Endodermal cell (in vitro differentiated cells): ENCODE measurements around the gene PWWP2B. TPM values are rescaled to one million over a fixed set of nuclear protein-coding genes. Genes with fewer than 3 reads are reported as not detected.

ENCODE experiments used
- DNase-seq: peaks from one replicate; pipeline ENCODE4 v3.0.0-alpha.2; 2017
- H3K27ac ChIP-seq: 2 replicates; pipeline ENCODE4 v1.5.1; 2013; ENCODE audit warnings: mild to moderate bottlenecking, low read depth, low read length, moderate library complexity
- H3K27me3 ChIP-seq: 2 replicates; pipeline ENCODE4 v1.6.1; 2013; ENCODE audit warnings: mild to moderate bottlenecking, low read length, moderate library complexity; ENCODE audit not compliant: insufficient read depth, control insufficient read depth, poor library complexity, severe bottlenecking
- H3K36me3 ChIP-seq: 2 replicates; pipeline ENCODE4 v1.7.0; 2013; ENCODE audit warnings: mild to moderate bottlenecking, low read length, moderate library complexity; ENCODE audit not compliant: control insufficient read depth, insufficient read depth
- H3K4me1 ChIP-seq: one replicate; pipeline ENCODE4 v1.7.0; 2013; ENCODE audit warnings: low read length; ENCODE audit not compliant: control insufficient read depth, insufficient read depth
- H3K4me3 ChIP-seq: 2 replicates; pipeline ENCODE4 v1.5.1; 2013; ENCODE audit warnings: mild to moderate bottlenecking, low read length, moderate library complexity
- H3K9ac ChIP-seq: 2 replicates; pipeline ENCODE4 v1.6.1; 2013; ENCODE audit warnings: mild to moderate bottlenecking, low read length, moderate library complexity; ENCODE audit not compliant: poor library complexity, severe bottlenecking; ENCODE audit errors: extremely low read depth
- H3K9me3 ChIP-seq: 2 replicates; pipeline ENCODE4 v1.6.1; 2013; ENCODE audit warnings: mild to moderate bottlenecking, low read length, moderate library complexity; ENCODE audit not compliant: control insufficient read depth
- H3K27ac Mint-ChIP-seq: 2 replicates; pipeline ENCODE4 v1.8.0; 2020; ENCODE audit warnings: mixed read lengths
- H3K27me3 Mint-ChIP-seq: 2 replicates; pipeline ENCODE4 v1.8.0; 2021; ENCODE audit warnings: mild to moderate bottlenecking, mixed read lengths; ENCODE audit not compliant: insufficient read depth
- H3K36me3 Mint-ChIP-seq: 2 replicates; pipeline ENCODE4 v1.8.0; 2020; ENCODE audit warnings: low read depth, mixed read lengths
- H3K4me1 Mint-ChIP-seq: 2 replicates; pipeline ENCODE4 v1.8.0; 2020; ENCODE audit warnings: mixed read lengths
- H3K4me3 Mint-ChIP-seq: 2 replicates; pipeline ENCODE4 v1.8.0; 2020; ENCODE audit warnings: mild to moderate bottlenecking, moderate library complexity, mixed read lengths
- H3K9me3 Mint-ChIP-seq: 2 replicates; pipeline ENCODE4 v1.8.0; 2020; ENCODE audit warnings: mild to moderate bottlenecking, mixed read lengths
- WGBS, 2 experiments: methylation state at CpG; one replicate each; pipeline versions ENCODE4 v1.1.5 to v1.1.7; 2013; ENCODE audit warnings: missing lambda C conversion rate in 2 of 2, mixed read lengths in 1 of 2; ENCODE audit not compliant: insufficient coverage in 1 of 2, insufficient read length in 1 of 2; 5-methylcytosine and 5-hydroxymethylcytosine counted together
- total RNA-seq, 2 donors: library from RNA; stranded (reverse); fragmentation: NEBNext Ultra II Directional in 1 of 2; extraction: Animal tissue kit (Norgen Biotek cat#: 25700) in 1 of 2; gene quantifications; 2 replicates in 1 of 2; 3 replicates in 1 of 2; pipeline ENCODE4 v1.2.1, GENCODE V29; 2021
- TF ChIP-seq, protein P1 (sequence below): fragments of 200-600 bp; sonication (generic); conservative IDR thresholded peaks from 2 replicates; pipeline ENCODE4 v1.5.0; 2021; ENCODE audit warnings: antibody characterized with exemption, mild to moderate bottlenecking

PWWP2B gene
- total RNA-seq, 2 donors from 2014 or later, result 11.4 to 13.9 TPM

- H3K4me1 Mint-ChIP-seq, result no peaks in the 10 kb centered on the region
- no peak overlapping the region for H3K27ac Mint-ChIP-seq
These were observed 28.8 kb downstream of the PWWP2B start for GRCh38 chr10:132425757-132426155.

DNA sequence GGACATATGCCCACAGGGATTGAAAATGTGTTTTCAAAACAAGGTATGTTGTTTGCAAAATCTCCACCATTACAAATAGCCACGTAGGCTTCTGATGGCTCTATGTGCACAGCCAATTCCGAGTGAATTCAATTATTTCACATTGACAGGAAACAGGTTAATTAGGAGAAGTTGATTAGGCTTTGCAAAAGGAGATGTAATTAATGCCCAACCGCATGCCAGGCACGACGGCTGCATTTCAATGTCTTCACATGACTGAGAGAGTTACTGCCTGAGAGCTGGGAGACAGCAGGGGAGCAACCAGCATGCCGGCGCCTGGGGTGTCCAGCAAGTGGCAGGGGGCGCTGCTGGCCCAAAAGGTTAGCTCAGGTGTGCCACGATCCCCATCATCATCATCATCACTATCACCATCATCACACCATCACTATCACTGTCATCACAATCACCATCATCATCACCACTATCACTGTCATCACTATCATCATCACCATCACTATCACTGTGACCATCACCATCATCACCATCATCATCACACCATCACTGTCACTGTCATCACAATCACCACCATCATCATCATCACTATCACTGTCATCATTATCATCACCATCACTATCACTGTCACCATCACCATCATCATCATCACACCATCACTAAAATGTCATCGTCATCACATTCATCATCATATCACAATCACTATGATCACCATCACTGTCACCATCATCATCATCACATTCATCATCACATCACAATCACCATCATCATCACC lies 30.2 kb downstream of the PWWP2B start:
- H3K4me1 Mint-ChIP-seq, result no peaks in the 10 kb centered on the region
- no peaks in the 10 kb centered on the region for H3K36me3 Mint-ChIP-seq
- DNase-seq, result no peak
- H3K4me3 ChIP-seq, result no peak overlapping the region
- no peaks in the 10 kb centered on the region for H3K27me3 ChIP-seq
- H3K4me1 ChIP-seq, result no peaks in the 10 kb centered on the region
- H3K27me3 Mint-ChIP-seq, result no peaks in the 10 kb centered on the region
- no peak overlapping the region for H3K27ac ChIP-seq
- H3K9ac ChIP-seq, result no peak overlapping the region
- no peak overlapping the region for H3K27ac Mint-ChIP-seq
- 84 to 87% methylated on average over 9 to 10 of the region's 10 CpGs for WGBS, 2 experiments
- TF ChIP-seq, protein P1, sequence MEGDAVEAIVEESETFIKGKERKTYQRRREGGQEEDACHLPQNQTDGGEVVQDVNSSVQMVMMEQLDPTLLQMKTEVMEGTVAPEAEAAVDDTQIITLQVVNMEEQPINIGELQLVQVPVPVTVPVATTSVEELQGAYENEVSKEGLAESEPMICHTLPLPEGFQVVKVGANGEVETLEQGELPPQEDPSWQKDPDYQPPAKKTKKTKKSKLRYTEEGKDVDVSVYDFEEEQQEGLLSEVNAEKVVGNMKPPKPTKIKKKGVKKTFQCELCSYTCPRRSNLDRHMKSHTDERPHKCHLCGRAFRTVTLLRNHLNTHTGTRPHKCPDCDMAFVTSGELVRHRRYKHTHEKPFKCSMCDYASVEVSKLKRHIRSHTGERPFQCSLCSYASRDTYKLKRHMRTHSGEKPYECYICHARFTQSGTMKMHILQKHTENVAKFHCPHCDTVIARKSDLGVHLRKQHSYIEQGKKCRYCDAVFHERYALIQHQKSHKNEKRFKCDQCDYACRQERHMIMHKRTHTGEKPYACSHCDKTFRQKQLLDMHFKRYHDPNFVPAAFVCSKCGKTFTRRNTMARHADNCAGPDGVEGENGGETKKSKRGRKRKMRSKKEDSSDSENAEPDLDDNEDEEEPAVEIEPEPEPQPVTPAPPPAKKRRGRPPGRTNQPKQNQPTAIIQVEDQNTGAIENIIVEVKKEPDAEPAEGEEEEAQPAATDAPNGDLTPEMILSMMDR, result peak; percentile 29
- H3K9me3 Mint-ChIP-seq, result no peaks in the 10 kb centered on the region
- no peaks in the 10 kb centered on the region for H3K9me3 ChIP-seq
- no peak overlapping the region for H3K4me3 Mint-ChIP-seq
- no peaks in the 10 kb centered on the region for H3K36me3 ChIP-seq

More at GRCh38 chr10:132425757-132426155, 28.8 kb downstream of the PWWP2B start:
- Histone ChIP-seq H3K9ac (no peak overlapping the region), H3K4me3 (no peak overlapping the region), H3K9me3 (no peaks in the 10 kb centered on the region), H3K27ac (no peak overlapping the region), H3K36me3 (no peaks in the 10 kb centered on the region), H3K4me1 (peaks cover 4% of the 10 kb centered on the region), H3K27me3 (no peaks in the 10 kb centered on the region)
- H3K9me3 Mint-ChIP-seq, result no peaks in the 10 kb centered on the region
- no peaks in the 10 kb centered on the region for H3K27me3 Mint-ChIP-seq
- no peak for DNase-seq
- TF ChIP-seq, protein P1, result no peak
- H3K4me3 Mint-ChIP-seq, result no peak overlapping the region
- WGBS, 2 experiments, result 94 to 98% methylated on average over 5 to 9 of the region's 9 CpGs
- H3K36me3 Mint-ChIP-seq, result no peaks in the 10 kb centered on the region

DNA sequence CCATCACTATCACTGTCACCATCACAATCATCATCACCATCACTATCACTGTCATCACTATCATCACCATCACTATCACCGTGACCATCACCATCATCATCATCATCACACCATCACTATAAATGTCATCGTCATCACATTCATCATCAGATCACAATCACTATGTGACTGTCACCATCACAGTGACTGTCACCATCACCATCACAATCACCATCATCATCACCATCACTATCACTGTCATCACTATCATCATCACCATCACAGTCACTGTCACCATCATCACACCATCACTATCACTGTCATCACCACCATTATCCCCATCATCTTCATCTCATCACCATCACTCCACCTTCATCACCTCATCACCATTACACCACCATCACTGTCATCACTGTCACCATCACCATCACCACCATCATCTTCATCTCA lies 31.0 kb downstream of the PWWP2B start:
- H3K27me3 Mint-ChIP-seq, result no peaks in the 10 kb centered on the region
- H3K9ac ChIP-seq, result no peak overlapping the region
- no peak overlapping the region for H3K4me3 ChIP-seq
- no peaks in the 10 kb centered on the region for H3K9me3 Mint-ChIP-seq
- no peak for DNase-seq
- H3K9me3 ChIP-seq, result no peaks in the 10 kb centered on the region
- H3K36me3 ChIP-seq, result no peaks in the 10 kb centered on the region
- no peak overlapping the region for H3K4me3 Mint-ChIP-seq
- H3K36me3 Mint-ChIP-seq, result no peaks in the 10 kb centered on the region
- TF ChIP-seq, protein P1, result no peak
- no peaks in the 10 kb centered on the region for H3K27me3 ChIP-seq
- H3K27ac ChIP-seq, result no peak overlapping the region
- H3K27ac Mint-ChIP-seq, result no peak overlapping the region
- H3K4me1 ChIP-seq, result no peaks in the 10 kb centered on the region
- H3K4me1 Mint-ChIP-seq, result no peaks in the 10 kb centered on the region
- WGBS, 2 experiments, result 93 to 95% methylated on average over 2 of the region's 2 CpGs
